Fibroblast of lung (primary cell): ENCODE results near the gene RNASE13. TPM values are rescaled to one million over a fixed set of nuclear protein-coding genes. Genes with fewer than 3 reads are reported as not detected.

Experiments
- DNase-seq, 2 donors: peaks; one replicate each; pipeline versions ENCODE4 v3.0.0 to v3.0.0-alpha.2; 2010; ENCODE audit warnings: low read depth in 2 of 2
- H2AFZ ChIP-seq: 2 replicates; pipeline ENCODE4 v1.5.1; 2012; ENCODE audit warnings: low read length, control low read depth, inconsistent platforms
- H3K27ac ChIP-seq: 2 replicates; pipeline ENCODE4 v1.5.1; 2011; ENCODE audit warnings: low read length, control low read depth; ENCODE audit not compliant: insufficient read depth
- H3K27me3 ChIP-seq: 2 replicates; pipeline ENCODE4 v1.5.1; 2011; ENCODE audit warnings: mild to moderate bottlenecking, low read length; ENCODE audit not compliant: control insufficient read depth, insufficient read depth
- H3K36me3 ChIP-seq: 2 replicates; pipeline ENCODE4 v1.5.1; 2011; ENCODE audit warnings: low read length; ENCODE audit not compliant: control insufficient read depth, insufficient read depth
- H3K4me1 ChIP-seq: 2 replicates; pipeline ENCODE4 v1.5.1; 2011; ENCODE audit warnings: low read length; ENCODE audit not compliant: control insufficient read depth, insufficient read depth; ENCODE audit errors: extremely low read depth
- H3K4me2 ChIP-seq: 2 replicates; pipeline ENCODE4 v1.5.1; 2011; ENCODE audit warnings: low read length, control low read depth; ENCODE audit not compliant: insufficient read depth; ENCODE audit errors: extremely low read depth
- H3K4me3 ChIP-seq, 4 experiments: fragments of 200-600 bp in 1 of 4; sonication (generic) in 1 of 4; replicated peaks in 1 of 4; 2 replicates each; pipeline ENCODE4 v1.5.1; 2011 to 2016; ENCODE audit warnings: low read length in 4 of 4, low read depth in 3 of 4, mild to moderate bottlenecking in 3 of 4, control low read depth in 2 of 4, inconsistent platforms in 1 of 4, mixed read lengths in 1 of 4; ENCODE audit not compliant: insufficient read depth in 1 of 4; ENCODE audit errors: control extremely low read depth in 1 of 4
- H3K79me2 ChIP-seq: 2 replicates; pipeline ENCODE4 v1.5.1; 2012; ENCODE audit warnings: mild to moderate bottlenecking, low read length, inconsistent platforms; ENCODE audit not compliant: control insufficient read depth, insufficient read depth
- H3K9ac ChIP-seq: 2 replicates; pipeline ENCODE4 v1.5.1; 2011; ENCODE audit warnings: mild to moderate bottlenecking, low read length, control low read depth; ENCODE audit not compliant: insufficient read depth
- H3K9me3 ChIP-seq: 2 replicates; pipeline ENCODE4 v1.5.1; 2012; ENCODE audit warnings: low read depth, low read length; ENCODE audit not compliant: control insufficient read depth, insufficient read depth
- H4K20me1 ChIP-seq: 2 replicates; pipeline ENCODE4 v1.5.1; 2011; ENCODE audit warnings: low read length; ENCODE audit not compliant: control insufficient read depth, insufficient read depth; ENCODE audit errors: extremely low read depth
- CTCF ChIP-seq, 2 donors: IDR thresholded peaks in 1 of 2; conservative IDR thresholded peaks in 1 of 2; 1 replicate in 1 of 2; 2 replicates in 1 of 2; pipeline ENCODE4 v1.5.1; 2011 to 2012; ENCODE audit warnings: low read length in 2 of 2, control low read depth in 1 of 2, inconsistent platforms in 1 of 2, low read depth in 1 of 2, mild to moderate bottlenecking in 1 of 2
- EZH2 ChIP-seq: IDR thresholded peaks from 2 replicates; pipeline ENCODE4 v1.5.1; 2012; ENCODE audit warnings: low read length, control low read depth, mild to moderate bottlenecking; ENCODE audit errors: missing control alignments
- polyA plus RNA-seq, 2 donors: library from polyadenylated mRNA; depleted of rRNA in 1 of 2; stranded (reverse) in 1 of 2; unstranded in 1 of 2; fragments of >200 nt; gene quantifications; 2 replicates each; pipeline ENCODE4 v1.2.1, GENCODE V29; 2011 to 2012; ENCODE audit warnings: missing spikeins in 1 of 2
- total RNA-seq: library from RNA; depleted of rRNA; stranded (reverse); fragments of >200 nt; gene quantifications from 2 replicates; pipeline ENCODE4 v1.2.1, GENCODE V29; 2014

RNASE13 gene
- total and polyA plus RNA-seq, 2 donors (not counting 1 experiment from before 2014, with no cell fraction given), result not detected

- Histone ChIP-seq H3K4me3 (no peak overlapping the region), H4K20me1 (no peaks in the 10 kb centered on the region), H3K27me3 (no peaks in the 10 kb centered on the region), H3K36me3 (peaks cover 25% of the 10 kb centered on the region), H3K4me1 (no peaks in the 10 kb centered on the region), H3K9me3 (no peaks in the 10 kb centered on the region), H3K79me2 (no peaks in the 10 kb centered on the region), H3K4me2 (no peak overlapping the region), H2AFZ (no peak overlapping the region), H3K27ac (no peak overlapping the region), H3K9ac (no peak overlapping the region)
- DNase-seq, result no peak
- TF ChIP-seq CTCF (conservative IDR thresholded peaks at IDR 0.05 in 1 of 2, IDR thresholded peaks at IDR 0.05 in 1 of 2; ENCODE audit: low read depth in 1 of 2, low read length in 2 of 2) (no peak), EZH2 (no peak)
Measured at GRCh38 chr14:21081521-21082142, 47.0 kb upstream of the RNASE13 start.

- H3K4me2 ChIP-seq, result no peak overlapping the region
- TF ChIP-seq EZH2 (no peak), CTCF (conservative IDR thresholded peaks at IDR 0.05 in 1 of 2, IDR thresholded peaks at IDR 0.05 in 1 of 2; ENCODE audit: low read depth in 1 of 2, low read length in 2 of 2) (no peak)
- H2AFZ ChIP-seq, result no peak overlapping the region
- no peaks in the 10 kb centered on the region for H4K20me1 ChIP-seq
- H3K27me3 ChIP-seq, result no peaks in the 10 kb centered on the region
- H3K9ac ChIP-seq, result no peak overlapping the region
- peaks cover 2% of the 10 kb centered on the region for H3K79me2 ChIP-seq
- no peak for DNase-seq
- no peak overlapping the region for H3K27ac ChIP-seq
- H3K4me3 ChIP-seq, result no peak overlapping the region
- H3K4me1 ChIP-seq, result no peaks in the 10 kb centered on the region
- peaks cover 40% of the 10 kb centered on the region for H3K36me3 ChIP-seq
- H3K9me3 ChIP-seq, result no peaks in the 10 kb centered on the region
Measured at GRCh38 chr14:21078726-21079125, 44.1 kb upstream of the RNASE13 start.

GRCh38 chr14:21078287-21078686 lies 43.7 kb upstream of the RNASE13 start:
- H3K27me3 ChIP-seq, result no peaks in the 10 kb centered on the region
- peaks cover 40% of the 10 kb centered on the region for H3K36me3 ChIP-seq
- TF ChIP-seq EZH2 (no peak), CTCF (conservative IDR thresholded peaks at IDR 0.05 in 1 of 2, IDR thresholded peaks at IDR 0.05 in 1 of 2; ENCODE audit: low read depth in 1 of 2, low read length in 2 of 2) (no peak)
- H3K27ac ChIP-seq, result no peak overlapping the region
- no peak for DNase-seq
- H3K4me3 ChIP-seq, result no peak overlapping the region
- H2AFZ ChIP-seq, result no peak overlapping the region
- no peaks in the 10 kb centered on the region for H3K9me3 ChIP-seq
- H4K20me1 ChIP-seq, result no peaks in the 10 kb centered on the region
- no peak overlapping the region for H3K4me2 ChIP-seq
- H3K4me1 ChIP-seq, result no peaks in the 10 kb centered on the region
- H3K79me2 ChIP-seq, result peaks cover 2% of the 10 kb centered on the region
- H3K9ac ChIP-seq, result no peak overlapping the region
